ENCODE results near the gene DRD1.
"Not testable (repeated sequence)": the region's sequence is repeated elsewhere in the genome, so short reads cannot be mapped to it uniquely, and the experiment has no call there.

DRD1 gene

DNA sequence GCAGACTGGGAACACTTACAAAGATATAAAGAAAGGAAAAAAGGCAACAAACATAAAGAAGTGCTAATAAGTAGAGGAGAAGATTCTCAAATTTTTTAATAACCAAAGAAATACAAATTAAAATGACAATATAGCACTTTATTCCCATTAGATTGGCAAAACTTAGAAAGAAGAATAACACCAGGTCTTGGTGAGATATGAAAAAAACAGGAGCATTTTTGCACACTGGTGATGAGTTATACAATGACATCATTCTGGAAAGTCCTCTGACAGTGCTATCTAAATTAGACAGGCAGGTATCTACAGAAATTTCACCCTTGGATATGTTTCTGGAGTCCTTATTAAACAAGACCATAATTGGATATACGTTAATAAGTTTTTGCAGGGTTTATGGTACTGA lies 24.9 kb upstream of the DRD1 start:
- no peak for DNase-seq (ENCODE audit: extremely low read depth in 1 of 2, low read depth in 1 of 2)

- DNase-seq (ENCODE audit: extremely low read depth in 1 of 2, low read depth in 1 of 2) = no peak
Measured at GRCh38 chr5:175467983-175468690, 24.2 kb upstream of the DRD1 start.

DNA sequence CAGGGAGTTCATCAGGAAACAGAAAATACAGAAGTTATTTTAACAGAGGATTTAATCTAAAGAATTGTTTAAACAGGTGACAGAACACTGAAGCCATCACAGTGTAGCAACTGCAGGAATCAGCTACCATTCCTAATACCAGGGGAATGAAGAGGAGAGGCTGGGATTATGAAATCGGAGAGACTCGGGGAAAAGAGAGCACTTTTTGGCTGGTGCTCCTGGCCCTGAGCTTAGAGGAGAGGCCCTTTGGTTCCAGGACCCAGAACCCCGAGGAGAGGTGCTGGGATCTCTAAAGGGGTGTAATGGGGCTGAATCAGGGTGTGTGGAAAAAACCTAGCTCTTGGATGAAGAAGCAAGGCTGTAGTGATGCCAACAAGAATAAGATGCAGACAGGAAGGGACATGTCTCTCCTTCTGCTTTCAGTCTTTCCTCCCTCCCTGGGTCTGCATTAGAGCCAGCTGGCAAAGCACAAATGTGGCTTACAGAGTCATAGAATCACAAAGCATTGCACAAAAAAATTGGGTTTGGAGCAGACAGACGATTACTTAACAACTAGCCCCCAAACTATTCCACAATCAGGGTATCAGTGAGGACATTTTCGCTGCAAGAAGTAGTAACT lies 22.8 kb upstream of the DRD1 start:
- no peak for DNase-seq (ENCODE audit: extremely low read depth in 1 of 2, low read depth in 1 of 2)

DNA sequence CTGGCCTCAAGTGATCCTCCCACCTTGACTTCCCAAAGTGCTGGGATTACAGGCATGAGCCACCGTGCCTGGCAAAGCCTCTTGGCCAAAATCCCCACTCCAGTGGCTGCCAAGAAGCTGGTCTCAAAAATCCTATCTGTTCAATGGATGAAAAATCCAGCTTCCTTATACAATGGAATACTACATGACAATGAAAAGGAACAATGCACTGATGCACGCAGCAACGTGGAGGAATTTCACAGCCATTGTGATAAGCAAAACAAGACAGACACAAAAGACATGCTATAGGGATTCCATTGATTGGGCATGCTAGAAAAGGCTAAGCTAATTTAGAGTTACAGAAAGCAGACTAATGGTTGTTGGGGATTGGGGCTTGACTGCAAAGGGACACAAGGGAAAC lies 21.3 kb upstream of the DRD1 start:
- no peak for DNase-seq (ENCODE audit: extremely low read depth in 1 of 2, low read depth in 1 of 2)

DNA sequence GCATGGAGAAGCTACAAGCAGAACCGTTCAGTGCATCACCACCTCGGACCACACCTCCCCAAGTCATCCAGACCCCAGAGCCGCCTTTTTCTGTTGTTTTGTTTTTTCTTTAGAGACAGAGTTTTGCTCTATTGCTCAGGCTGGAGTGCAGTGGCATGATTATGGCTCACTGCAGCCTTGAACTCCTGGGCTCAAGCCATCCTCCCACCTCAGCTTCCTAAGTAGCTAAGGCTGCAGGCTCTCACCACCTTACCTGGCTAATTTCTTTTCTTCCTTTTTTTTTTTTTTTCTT lies 20.9 kb upstream of the DRD1 start:
- no peak for DNase-seq (ENCODE audit: extremely low read depth in 1 of 2, low read depth in 1 of 2)

- DNase-seq (ENCODE audit: extremely low read depth in 1 of 2, low read depth in 1 of 2) = peak in 1 of 2 donors; percentile 46
Measured at GRCh38 chr5:175464074-175464941, 20.3 kb upstream of the DRD1 start.

- no peak for DNase-seq (ENCODE audit: extremely low read depth in 1 of 2, low read depth in 1 of 2)
Measured at GRCh38 chr5:175463641-175464040, 19.7 kb upstream of the DRD1 start.

GRCh38 chr5:175461370-175461769 lies 17.4 kb upstream of the DRD1 start:
- no peak for DNase-seq (ENCODE audit: extremely low read depth in 1 of 2, low read depth in 1 of 2)

DNA sequence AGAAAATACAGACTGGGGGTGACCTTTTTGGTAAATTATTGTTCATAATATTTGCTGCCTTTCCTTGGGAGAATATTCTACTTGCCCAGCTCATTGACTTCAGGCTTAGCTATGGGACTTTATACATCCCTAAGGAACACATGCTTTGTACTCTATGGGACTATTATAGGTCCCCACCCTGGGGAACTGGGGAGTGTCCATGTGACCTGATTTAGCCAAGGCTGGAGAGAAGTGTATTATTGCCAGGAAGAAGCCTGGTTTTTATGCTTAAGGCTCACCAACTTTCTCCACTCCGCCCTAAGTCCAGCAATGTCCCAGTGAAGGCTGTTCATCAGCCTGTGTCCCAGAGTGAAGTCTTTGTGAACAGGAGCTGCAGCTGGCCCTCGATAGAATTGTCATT lies 16.6 kb upstream of the DRD1 start:
- DNase-seq (ENCODE audit: extremely low read depth in 1 of 2, low read depth in 1 of 2) = no peak

- no peak for DNase-seq (ENCODE audit: extremely low read depth in 1 of 2, low read depth in 1 of 2)
Measured at GRCh38 chr5:175460126-175460525, 16.1 kb upstream of the DRD1 start.

DNA sequence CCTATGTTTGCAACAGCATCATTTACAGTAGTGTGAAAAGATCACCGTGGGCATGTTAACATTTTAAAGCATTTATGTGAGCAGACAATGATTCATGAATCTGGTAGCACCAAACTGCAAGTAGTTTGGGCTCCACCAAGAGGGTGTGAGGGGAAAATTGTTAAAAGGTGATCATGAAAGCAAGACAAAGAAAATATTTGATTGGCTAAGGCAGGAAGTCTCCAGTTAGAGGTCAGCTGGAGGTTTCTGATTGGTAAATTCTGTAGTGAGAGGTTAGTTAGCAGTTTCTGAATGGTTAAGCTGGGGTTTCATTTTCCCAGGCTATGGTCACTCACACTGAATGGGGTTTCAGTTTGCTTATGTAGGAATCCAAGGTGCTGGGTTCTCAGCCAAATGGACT lies 13.5 kb upstream of the DRD1 start:
- no peak for DNase-seq (ENCODE audit: extremely low read depth in 1 of 2, low read depth in 1 of 2)

GRCh38 chr5:175456105-175456742 lies 12.2 kb upstream of the DRD1 start:
- DNase-seq (ENCODE audit: extremely low read depth in 1 of 2, low read depth in 1 of 2) = no peak

DNA sequence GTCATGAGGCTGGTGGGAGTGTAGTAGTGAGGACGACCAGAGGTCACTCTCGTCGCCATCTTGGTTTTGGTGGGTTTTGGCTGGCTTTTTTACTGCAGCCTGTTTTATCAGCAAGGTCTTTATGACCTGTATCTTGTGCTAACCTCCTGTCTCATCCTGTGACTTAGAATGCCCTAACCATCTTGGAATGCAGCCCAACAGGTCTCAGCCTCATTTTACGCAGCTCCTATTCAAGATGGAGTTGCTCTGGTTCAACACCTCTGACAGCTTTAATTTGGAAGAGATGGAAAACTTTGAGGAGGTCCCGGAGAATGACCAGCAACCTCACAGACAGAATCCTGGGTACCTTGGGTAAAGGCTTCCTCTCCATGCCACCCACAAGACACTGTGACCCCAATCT lies 10.4 kb upstream of the DRD1 start:
- DNase-seq (ENCODE audit: extremely low read depth in 1 of 2, low read depth in 1 of 2) = not testable (repeated sequence)

- DNase-seq (ENCODE audit: extremely low read depth in 1 of 2, low read depth in 1 of 2) = no peak
Measured at GRCh38 chr5:175452166-175452565, 8.2 kb upstream of the DRD1 start.

DNA sequence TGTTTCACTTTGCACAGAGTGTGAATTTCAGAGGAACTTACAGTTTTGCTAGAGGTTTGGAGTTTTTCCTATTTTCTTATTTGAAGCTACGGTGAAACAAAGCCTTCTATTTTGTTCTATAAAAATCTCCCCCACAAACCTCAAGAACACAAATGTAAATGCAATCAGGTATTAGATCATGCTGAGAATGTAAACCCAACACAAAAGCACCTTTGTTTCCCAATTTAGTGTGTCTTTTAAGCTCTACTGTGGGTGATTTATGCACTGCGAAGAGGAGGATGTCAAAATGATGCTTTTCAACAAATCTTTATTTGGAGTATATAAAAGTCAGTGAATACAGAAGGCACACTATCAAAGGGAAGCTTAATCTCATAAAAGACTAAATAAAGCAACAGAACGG lies 4.3 kb upstream of the DRD1 start:
- DNase-seq (ENCODE audit: extremely low read depth in 1 of 2, low read depth in 1 of 2) = no peak

- no peak for DNase-seq (ENCODE audit: extremely low read depth in 1 of 2, low read depth in 1 of 2)
Measured at GRCh38 chr5:175447571-175447970, 3.6 kb upstream of the DRD1 start.

DNA sequence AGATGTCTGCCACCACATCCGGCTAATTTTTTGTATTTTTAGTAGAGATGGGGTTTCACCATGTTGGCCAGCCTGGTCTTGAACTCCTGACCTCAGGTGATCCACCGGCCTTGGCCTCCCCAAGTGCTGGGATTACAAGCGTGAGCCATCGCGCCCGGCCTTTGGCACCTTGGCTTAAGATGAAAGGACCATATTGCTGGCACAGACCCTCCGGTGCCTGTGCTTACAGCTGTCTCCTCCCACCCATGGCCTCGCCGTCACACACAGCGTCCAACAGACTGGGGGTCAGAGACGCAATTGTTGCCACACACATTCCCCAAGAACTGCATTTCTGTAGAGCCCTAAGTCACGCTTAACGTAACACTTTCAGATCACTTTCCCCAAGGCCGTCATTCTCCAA lies 2.4 kb upstream of the DRD1 start:
- not testable (repeated sequence) for DNase-seq (ENCODE audit: extremely low read depth in 1 of 2, low read depth in 1 of 2)

DNA sequence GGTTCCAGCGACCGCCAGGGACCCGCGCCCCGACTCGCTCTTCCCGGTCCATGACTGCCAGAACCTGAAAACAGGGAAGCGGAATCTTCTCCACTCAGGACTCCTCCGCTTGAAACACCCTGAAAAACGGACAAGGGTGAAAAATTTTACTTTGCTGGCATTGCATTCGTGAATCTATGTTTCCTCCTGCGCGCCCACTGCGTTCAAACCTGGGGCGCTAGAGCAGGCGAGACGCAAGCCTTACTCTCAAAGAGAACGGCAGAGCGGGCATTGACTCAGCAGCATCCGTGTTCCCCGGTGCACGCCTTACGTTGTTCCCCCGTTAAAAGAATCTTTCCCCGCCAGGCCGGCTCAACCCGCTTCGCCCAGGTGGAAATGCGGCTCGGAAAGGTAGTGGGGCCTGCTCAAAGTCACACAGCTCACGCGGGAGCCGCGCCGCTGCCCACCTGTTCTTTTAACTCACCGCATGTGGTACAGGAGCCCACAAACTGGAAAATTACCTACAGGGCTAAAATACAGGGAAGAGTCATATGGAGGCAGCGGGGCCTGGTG lies 999 bp upstream of the DRD1 start:
- DNase-seq (ENCODE audit: extremely low read depth in 1 of 2, low read depth in 1 of 2) = no peak

DNA sequence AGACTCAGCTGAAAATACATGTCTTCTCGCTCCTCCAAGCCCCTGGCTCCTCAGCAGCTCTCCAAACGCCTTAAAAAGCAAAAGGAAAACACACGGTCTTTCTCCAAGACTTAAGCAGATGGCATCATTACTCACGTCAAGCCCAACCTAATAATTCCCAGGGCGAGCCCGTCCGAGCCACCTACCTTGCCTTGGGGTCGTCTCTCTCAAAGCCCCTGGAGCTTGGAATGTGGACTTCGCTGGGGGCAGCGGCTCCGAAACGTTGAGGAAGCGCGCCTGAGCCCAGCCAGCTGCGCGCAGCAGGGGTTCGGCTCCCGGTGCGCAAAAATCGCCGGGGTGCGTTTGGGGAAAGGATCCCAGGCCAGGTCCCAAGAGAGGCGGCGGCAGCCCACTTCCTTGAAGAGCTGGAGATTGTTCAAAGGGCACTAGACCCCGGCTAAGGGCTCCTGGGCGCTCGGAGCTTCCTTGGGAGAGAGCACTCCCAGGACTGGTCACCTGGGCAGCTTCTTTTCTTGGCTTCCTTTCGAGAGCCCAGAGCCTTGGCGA lies 395 bp downstream of the DRD1 start:
- no peak for DNase-seq (ENCODE audit: extremely low read depth in 1 of 2, low read depth in 1 of 2)

DNA sequence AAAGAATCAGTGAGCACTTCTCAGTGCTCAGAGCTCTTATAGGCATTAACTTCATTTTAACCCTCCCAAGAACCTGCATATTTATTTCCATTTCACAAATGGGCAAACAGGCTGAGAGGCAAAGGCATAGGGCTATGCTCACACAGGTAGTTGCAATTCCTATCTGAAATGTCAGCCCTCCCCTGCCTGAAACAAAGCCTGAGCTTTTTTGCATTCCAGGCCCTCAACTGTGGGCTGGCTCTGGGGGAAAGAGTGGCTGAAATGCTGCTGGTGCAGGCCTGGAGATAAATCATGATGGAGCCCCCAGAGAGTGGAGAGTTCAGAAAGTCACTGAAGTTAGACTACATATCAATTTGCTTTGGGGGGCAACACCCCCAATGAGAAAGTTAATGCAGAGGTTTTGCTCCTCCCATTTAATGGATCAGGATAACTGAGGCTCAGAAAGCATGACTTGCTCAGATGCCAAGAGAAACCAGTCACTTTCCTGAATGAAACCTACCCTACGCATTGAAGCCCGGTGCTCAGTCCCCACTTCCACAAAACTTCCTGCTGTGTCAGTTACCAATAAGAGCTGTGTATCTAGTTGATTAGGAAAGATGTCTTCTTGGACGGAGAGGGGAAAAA lies 5.6 kb downstream of the DRD1 start:
- DNase-seq (ENCODE audit: extremely low read depth in 1 of 2, low read depth in 1 of 2) = no peak

DNA sequence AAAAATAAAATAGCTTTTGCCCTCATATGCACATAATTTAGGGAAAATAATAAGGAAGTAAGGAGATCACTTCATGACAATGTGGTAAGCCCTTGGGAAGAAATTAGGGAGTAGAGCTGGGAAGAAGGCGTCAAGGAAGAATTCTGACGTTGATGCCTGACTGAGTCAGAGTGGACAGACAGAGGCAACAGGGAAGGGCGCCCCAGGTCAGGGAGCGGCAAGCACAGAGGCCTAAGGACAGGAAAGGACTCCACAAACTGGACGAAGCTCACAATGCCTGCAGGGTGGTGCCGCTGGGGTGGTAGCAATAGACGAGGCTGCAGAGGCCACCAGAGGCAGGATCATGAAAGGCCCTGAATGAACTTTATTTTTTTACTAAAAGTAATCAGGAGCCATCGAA lies 7.6 kb downstream of the DRD1 start:
- no peak for DNase-seq (ENCODE audit: extremely low read depth in 1 of 2, low read depth in 1 of 2)

Data from activated CD8-positive, alpha-beta memory T cell treated with anti-CD3 and anti-CD28 coated beads for 1 hour (primary cell).